HG03521 (cell line): ENCODE data around the gene NELFA.

Experiments used
- ATAC-seq: cut with Tn5 transposase; IDR thresholded peaks from one replicate; pipeline ENCODE4 v1.9.1; 2021; ENCODE audit warnings: mild to moderate bottlenecking, moderate library complexity; ENCODE audit not compliant: unreplicated experiment

The NELFA gene

DNA sequence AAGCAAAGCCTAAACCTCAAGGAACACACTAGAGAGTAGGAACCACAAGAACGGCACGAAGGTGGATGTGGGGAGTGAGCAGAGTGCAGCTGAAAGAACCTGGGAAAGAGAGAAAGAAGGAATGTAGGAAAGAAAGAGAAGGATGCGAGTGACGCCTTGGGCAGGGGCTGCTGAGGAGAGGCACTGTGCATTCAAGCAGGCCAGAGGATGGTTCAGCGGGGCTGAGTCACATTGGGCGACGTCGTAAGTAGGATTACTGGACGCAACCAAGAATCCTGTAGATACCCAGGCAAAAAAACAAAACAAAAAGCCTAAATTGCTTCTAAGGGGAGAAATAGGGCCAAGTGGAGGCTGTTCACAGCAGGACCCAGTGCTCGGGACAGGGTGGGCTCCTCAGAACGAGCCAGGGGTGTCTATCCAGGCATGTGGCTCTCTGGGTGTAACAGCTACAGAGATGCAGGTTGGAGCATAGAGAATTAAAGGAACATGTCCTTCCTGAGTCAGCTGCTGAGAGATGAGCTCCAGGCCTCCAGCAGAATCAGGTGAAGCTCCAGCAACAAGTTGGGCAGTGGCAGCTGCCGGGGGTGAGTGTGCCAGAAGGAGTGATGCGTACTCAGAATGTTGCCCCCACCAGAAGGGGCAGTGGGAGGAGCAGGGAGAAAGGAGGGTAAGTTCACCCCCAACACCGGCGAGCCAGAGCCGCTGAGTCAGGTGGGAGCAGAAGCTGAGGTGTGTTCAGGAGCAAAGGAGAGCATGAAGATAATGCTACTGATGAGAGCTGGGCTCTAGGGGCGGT is 38.6 kb downstream of the NELFA start:
- no peak for ATAC-seq

DNA sequence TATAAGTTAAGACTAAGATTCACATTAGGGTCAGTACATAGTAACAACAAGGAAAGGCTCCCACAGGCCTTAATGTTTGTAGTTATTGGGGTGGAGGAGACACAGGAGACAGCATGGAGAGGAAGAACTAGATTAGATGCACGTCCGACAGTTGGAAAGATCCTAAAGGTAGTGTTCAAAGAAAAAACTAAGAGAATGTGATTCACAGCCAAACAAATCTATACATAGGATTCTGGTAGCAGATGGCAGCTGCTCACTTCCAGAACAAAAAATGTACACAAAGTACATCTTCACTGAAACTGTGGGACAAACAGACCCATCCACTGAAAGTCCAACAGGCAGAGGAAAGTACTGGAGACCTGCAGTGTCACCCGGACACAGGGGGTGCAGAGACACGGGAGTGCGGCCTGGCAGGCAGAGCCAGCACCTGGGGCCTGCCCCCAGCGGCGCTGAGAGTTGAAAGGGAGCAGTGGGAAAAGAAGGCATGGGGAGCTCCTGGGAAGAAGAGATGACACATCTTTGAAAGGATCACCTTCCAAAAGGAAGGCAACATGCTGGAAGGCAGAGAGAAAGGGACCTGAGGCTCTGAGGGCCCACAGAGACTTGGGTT is 40.0 kb downstream of the NELFA start:
- ATAC-seq: no peak

DNA sequence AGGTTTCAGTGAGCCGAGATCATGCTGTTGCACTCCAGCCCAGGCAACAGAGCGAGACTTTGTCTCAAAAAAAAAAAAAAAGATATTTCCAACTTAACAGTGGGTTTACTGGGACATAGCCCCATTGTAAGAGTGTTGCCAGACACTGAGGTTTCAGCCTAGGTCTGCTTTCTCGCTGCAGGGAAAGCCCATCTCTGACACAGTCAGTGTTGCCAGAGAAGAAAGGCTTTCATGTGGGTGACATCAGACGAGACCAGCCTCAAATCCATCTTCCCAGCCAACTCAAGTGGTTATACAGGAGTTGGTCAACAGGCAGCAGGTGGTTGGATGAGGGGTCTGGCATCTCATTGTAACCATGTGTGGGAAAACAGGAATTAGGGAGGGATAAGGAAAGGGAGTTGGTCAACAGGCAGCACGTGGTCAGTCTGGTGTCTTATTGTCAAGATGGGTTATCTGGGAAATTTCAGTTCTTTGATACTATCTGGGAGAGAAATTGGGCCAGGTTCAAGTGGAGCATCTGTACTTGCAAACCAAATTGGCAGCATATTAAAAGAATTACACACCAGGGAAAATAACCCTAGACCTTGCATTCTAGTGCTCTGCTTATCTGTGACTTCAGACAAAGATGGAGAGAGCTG is 41.1 kb downstream of the NELFA start:
- no peak for ATAC-seq

DNA sequence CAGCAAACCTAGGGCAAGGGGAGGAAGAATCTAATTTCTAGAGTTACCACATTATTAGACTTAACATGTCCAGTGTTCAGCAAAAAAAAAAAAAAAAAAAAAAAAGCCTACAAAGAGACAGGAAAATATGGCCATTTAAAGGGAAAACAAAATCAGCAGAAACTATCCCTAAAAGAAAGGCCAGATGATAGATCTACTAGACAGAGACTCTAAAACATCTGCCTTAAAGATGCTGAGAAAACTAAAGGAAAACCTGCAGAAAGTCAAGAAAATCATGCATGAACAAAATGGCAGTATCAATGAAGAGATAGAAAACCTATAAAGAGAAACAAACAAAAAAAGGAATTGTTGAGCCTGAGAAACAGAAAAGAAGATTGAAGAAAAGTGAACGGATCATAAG is 43.8 kb downstream of the NELFA start:
- no peak for ATAC-seq

DNA sequence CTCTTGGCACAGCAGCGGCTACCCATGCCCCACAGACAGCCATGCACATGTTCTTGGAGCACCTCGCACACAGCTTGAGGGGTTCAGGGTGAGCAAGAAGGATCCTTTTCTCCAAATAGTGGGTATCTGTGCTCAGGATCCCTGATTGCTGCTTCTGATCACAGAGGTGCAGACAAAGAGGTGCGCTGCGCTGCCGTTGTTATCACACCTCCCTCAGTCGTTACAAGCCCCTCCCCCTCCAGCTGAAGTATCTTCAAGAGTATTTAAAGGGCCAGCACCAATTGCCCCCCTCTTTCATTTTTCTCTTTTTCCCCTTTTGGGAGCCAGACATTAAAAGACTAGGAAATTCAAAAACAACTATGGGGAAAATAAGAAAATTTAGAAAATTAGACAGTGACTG is 44.3 kb downstream of the NELFA start:
- no peak for ATAC-seq

DNA sequence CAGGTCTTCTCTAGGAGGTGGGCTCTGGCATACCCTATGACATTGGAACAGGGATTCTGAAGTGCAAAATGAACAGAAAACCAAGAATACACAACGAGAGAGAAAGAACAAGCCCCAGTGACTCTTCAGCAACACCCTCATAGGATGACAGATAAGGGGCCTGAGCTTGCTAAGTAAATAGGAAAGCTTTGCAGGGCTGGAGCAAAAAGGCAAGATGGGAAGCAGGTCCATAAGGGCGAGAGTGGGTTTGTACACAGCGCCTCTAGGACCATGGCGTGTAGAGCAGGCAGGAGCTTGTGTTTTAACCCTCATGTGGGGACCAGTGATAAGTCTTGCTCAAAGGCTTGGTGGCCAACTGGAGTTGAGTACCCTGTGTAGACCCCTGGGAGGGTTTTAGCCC is 45.8 kb downstream of the NELFA start:
- no peak for ATAC-seq

DNA sequence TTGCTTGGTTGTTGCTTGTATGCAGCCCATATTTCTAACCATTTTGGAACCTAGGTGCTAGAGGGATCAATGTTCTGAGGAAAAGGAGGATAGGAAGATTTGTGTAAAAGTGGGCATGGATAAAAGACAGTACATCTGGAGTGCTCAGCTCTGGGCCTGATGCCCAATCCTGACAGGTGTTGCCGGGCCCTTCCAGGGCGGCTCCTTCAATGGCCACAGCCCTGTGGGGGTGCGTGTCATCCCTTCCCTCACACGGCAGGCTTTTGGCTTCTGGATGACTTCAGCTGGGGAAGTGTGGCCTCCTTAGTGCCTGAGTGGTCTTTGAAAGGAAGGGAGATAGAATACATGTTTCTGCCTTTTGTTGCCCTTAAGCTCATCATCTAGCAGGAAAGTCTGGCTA is 47.2 kb downstream of the NELFA start:
- ATAC-seq: no peak

DNA sequence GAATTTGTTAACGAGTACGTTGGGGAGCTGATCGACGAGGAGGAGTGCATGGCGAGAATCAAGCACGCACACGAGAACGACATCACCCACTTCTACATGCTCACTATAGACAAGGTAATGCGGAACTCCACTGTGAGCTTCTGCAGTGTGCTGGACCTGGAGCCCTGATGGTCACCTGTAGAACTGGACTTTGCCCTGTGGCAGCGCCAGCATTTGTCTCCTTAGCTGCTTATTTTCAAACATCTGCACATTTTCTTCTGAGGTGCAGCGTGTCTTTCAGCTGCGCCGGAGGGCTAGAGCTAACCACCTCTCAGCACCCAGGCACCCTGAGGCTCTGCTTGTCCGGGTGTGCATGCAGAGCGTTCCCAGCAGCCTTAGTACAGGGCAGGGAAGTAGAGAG is 47.7 kb downstream of the NELFA start:
- no peak for ATAC-seq

DNA sequence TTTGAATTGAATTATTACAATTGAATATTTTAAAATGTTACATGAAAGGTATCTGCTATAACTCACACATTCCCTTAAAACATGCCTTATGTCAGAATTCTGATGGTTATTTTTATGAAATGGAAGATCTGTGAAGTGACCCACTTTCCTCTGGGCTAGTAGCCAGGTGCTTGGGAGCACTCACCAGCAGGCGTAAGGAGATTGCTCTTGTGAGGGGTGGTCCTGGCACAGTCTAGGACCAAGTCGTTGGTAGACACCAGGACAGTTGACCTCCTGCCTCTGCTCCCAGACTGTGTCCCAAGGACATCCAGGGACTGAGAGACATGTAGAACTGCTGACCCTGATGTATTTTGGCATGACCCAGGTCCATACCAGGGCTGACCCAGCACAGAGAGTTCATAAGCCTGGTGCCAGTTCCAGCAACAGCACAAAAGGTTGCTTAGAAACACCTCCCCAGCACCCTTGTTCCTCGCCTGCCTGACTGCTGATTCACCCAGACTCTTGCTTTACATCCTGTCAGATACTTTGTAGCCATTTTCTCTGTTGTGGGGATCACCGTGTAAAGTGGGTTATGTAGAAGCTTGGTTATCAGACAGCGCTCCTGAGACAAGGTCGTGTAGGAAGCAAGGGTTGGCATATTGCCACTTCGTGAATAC is 48.5 kb downstream of the NELFA start:
- ATAC-seq: no peak

DNA sequence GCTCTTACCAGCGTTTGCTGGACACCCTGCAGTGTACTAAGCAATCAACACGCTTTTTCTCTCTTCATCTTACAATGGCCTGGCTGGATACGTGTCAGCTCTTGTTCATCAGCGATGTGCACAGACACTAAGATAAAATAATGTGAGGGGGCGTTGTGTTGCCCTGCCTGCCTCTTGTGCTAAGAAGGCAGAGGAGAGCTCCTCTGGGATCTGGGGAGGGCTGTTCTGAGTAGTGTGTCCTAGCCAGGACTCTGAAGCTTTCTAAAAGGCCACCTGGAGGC is 49.7 kb downstream of the NELFA start:
- no peak for ATAC-seq

DNA sequence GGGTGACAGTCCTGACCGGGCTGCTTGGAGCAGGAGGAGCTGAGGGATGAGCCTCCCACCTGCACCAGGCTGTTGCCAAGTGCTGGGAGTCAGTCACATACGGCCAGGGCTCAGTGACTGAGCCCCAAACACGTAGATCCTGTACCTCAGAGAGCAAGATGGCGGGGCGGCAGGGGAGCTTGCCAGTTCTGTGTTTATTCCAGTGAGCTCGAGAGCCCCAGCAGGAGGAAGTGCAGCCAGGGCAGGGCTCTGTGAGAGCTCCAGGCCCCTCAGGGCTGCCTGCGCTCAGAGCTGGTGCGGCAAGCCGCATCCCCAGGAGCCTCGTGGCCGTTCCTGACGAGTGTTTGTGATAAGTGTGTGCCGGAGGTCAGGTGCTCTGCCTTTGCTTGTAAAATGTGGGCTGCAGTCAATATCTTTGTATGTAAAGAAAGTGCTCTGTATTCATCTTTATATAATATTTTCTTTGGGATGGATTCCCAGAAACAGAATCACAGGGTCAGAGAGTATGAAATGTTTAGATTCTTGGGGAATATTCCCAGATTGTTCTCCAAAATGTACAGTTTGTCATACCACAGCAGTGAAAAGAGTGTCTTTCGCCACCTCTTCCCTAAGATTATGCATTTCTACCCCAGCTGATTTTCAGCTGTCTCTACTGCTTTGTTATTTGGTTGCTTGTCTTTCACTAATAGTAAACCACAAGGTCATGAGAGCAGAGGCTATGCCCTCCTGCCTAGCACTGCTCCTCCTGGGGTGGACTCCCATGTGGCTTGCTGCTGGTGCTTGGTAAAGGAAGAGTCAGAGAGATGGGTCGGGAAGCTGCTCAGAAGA is 50.3 kb downstream of the NELFA start:
- ATAC-seq: no peak

DNA sequence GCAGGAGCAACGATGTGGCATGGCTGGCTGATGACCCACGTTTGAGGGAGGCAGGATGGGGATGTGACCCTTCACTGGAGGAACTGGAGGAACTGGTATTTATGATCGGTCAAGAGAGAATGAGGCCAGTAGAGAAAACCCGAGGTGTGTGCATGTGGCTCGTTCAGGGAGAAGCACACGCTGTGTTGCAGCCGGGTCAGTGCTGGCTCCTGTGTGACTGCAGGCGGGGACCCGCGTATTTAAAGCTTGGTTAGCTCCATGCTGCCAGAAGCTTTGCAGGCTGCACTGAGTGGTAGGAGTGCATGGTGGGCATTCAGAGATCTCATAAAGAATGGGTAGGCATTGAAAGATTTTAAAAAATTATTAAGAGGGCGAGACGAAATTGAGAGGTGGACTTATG is 52.1 kb downstream of the NELFA start:
- no peak for ATAC-seq

DNA sequence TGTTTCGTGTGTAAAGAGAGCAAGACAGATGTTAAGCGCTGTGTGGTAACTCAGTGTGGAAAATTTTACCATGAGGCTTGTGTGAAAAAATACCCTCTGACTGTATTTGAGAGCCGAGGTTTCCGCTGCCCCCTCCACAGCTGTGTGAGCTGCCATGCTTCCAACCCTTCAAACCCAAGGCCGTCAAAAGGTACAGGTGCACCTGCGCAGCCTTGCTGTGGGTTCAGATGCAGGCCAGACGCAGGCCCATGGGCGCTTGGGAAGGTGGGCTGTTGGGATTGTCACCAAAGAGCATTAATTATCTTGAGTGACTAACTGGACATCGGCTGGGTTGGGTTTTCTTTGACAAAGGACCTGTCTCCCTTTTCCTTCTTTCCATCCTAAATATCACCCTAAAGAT is 55.4 kb downstream of the NELFA start:
- ATAC-seq: no peak

DNA sequence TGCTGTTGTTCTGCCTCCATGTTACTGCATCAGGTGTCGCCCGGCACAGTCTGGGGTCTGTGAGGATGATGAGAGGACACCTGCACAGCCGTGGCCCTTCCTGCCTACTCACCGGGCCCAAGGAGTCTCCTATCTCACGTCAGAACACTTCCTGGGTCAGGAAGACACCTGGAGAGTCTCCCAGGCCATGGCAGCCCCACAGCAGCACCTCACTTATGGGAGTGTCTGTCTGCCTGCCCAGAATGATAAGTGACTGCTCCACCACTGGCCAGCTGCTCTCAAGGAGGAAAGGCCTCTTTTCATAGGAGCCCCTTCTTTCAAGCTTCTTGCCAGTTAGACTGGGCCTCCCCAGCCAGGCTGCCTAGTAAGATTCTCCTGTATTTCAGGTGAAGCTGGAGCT is 56.1 kb downstream of the NELFA start:
- ATAC-seq: no peak

DNA sequence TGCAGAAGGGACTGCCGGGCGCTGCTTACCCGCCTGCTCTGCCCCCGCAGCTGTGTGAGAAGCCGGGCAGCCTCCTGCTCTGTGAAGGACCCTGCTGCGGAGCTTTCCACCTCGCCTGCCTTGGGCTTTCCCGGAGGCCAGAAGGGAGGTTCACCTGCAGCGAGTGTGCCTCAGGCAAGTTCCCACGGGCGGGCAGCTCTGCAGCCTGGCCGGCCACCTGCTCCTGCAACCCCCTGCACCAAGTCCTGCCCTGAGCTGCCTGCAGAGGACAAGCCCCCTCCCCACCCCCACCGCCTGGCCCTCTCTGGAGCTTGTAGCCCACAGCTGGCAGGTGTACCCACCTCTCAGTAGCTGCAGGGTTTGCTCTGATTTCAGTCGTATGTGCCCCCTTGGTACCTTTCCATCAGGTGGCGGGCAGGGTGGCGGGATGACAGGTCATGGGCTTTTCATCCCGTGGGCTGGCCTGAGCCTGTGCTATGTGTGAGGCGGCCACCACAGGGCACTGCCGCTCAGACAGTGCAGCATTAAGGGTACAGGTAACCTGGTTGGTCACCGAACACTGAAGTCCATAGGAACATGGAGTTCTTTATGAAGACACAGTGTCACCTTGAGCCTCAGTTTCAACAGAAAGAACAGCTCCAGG is 56.6 kb downstream of the NELFA start:
- ATAC-seq: no peak

DNA sequence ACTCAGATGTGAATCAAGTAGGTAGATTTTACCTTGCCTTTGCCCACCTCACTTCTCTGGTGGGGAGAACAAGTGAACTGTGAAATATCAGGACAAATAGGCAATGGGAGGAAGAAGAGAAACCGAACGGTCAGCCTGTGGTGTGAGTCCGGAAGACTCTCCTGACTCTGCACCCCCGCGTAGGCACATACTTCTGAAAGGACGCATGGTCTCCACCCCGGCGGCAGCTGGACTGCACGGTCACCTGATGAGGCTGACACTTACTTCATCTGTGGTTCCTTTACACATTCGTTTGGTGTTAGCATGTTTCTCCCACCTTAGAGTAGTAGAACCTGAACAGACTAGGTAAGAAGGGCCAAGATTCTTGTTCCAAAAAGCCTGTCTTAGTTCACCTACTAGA is 58.4 kb downstream of the NELFA start:
- no peak for ATAC-seq

DNA sequence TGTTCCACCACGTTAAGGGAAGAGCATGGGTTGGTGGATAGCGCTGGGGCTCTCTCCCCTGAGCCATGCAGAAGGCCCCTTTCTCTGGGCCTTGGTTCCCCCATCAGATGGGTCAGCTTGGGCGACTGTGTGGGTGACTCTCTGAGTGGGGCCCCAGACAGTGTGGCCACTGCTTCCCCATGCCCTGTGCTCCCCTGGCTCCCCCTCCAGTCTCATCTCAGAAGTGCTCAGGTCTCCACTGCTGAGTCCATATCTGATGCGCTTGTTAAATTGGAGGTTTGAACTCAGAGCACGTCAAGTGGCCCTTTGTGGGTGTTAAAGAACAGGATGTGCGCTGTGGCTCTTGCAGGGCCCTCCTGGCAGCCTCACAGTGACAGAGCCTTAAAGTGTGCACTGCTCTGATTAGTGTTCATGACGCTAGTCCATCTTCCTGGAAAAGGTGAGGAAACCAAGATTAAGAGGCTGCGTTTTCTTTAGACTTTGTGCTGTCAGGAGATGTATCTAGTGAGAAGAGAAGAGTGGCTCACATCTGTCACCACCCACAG is 59.8 kb downstream of the NELFA start:
- no peak for ATAC-seq

DNA sequence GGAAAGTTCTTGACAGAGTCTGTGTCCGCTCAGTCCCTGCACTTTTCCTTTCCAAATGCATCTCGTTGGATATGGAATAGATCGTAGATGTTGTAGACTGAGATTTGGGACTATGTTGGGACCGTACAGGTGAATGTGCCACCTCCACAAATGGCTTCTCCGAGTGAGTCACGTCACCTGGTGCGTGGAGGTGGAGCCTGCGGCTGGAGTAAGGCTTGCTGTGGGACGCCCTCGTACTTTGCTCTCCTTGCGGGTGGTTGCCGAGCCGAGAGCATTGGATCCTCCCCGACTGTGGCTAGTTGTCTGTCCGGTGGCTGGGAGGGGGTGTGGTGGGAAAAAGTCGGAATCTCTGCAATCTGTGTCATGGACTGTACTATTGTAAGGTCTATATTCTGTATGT is 60.5 kb downstream of the NELFA start:
- ATAC-seq: no peak

DNA sequence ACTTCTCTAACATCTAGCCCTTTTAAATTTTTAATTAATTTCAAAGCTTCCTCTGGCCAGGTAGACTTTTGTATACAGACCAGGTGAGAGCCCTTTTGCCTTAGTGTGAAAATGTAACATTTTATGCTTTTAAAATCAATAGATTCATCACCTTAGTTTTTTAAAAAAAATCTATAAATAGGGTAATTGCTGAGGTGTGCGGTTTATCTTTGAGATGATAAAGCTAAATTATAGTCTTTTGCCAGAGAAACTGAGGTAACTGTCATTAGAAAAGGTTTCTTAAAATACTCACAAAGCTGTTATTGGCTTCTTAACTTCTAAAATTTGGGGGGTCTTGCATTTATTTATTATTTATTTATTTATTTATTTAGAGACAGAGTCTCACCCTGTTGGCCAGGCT is 62.9 kb downstream of the NELFA start:
- ATAC-seq: no peak

DNA sequence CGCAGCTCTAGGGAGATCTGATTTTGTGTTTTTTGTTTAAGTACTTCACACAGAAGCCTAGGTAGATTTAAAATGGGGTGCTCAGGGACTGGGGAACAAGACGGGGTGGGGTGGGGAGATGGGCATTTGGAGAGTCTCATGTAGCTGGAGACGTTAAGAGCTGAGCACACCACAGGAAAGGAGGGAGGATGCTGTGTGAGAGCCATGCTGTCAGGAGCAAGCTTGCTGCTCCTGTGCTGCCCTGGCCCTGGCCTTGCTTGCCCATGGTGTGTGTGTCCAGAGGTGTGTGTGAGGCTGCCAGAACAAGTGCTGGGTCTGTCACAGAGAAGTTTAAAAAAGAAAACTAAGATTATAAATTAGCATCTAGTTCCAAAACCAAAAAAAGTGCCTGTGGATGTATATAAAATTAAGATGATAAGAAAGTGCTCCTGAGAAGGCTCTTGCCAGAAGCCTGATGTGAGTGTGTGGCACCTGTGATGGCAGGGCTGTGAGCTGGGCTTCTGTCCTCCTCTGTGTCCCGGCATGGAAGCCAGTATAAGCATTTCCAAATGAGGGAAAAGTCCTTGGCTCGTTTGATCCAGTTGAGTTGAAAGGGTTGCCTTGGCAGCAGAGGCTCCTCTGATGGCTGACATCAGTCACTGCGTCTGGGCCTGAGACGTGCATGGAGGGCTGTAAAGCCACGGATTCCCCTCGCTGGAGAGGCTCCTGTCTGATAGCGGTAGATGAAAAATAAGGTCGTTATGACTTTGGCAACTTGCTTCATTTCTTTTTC is 63.5 kb downstream of the NELFA start:
- ATAC-seq: no peak
